WTC11 (cell line): Measurements from ENCODE around the gene CPSF4. TPM values are rescaled to one million over a fixed set of nuclear protein-coding genes. Genes with fewer than 3 reads are reported as not detected.

Experiments
- ATAC-seq: fragments of 200-7000 bp; cut with Tn5 transposase; 2 replicates; pipeline ENCODE4 v1.10.0; 2021; ENCODE audit warnings: mild to moderate bottlenecking, moderate library complexity
- CTCF ChIA-PET: fragments of 300-600 bp; sonication (Branson Sonifier 250); formaldehyde crosslinking; loops from one replicate; lab custom pipeline; 2021; ENCODE audit warnings: antibody characterized with exemption; lab: Charles Lee
- POLR2A ChIA-PET: fragments of 350-600 bp; sonication (Branson Sonifier 250); formaldehyde crosslinking; loops from one replicate; lab custom pipeline; 2021; ENCODE audit warnings: antibody characterized with exemption; lab: Charles Lee
- DNase-seq: peaks from one replicate; pipeline ENCODE4 v3.0.0; 2021; ENCODE audit warnings: low spot score
- H3K27ac Mint-ChIP-seq: 2 replicates; pipeline ENCODE4 v1.8.0; 2021; ENCODE audit warnings: mixed read lengths
- H3K27me3 Mint-ChIP-seq: 2 replicates; pipeline ENCODE4 v1.8.0; 2021; ENCODE audit warnings: low read depth, mild to moderate bottlenecking, moderate library complexity, mixed read lengths
- H3K36me3 Mint-ChIP-seq: 2 replicates; pipeline ENCODE4 v1.8.0; 2021; ENCODE audit warnings: mixed read lengths
- H3K4me1 Mint-ChIP-seq: 2 replicates; pipeline ENCODE4 v1.8.0; 2022; ENCODE audit warnings: mixed read lengths
- H3K4me3 Mint-ChIP-seq: 2 replicates; pipeline ENCODE4 v1.8.0; 2021; ENCODE audit warnings: mild to moderate bottlenecking, moderate library complexity, mixed read lengths
- H3K9me3 Mint-ChIP-seq: 2 replicates; pipeline ENCODE4 v1.8.0; 2021; ENCODE audit warnings: mixed read lengths
- CREM ChIP-seq: sonication (generic); formaldehyde crosslinking; IDR thresholded peaks from 2 replicates; pipeline ENCODE4 v1.8.1; 2022; ENCODE audit warnings: mild to moderate bottlenecking, missing genetic modification reagents, moderate library complexity
- ELF4 ChIP-seq: sonication (generic); formaldehyde crosslinking; IDR thresholded peaks from 2 replicates; pipeline ENCODE4 v1.8.1; 2022; ENCODE audit warnings: low read depth, mild to moderate bottlenecking, moderate library complexity, missing genetic modification reagents
- HMGA2 ChIP-seq: fragments of 250-450 bp; sonication (Bioruptor Pico); IDR thresholded peaks from 2 replicates; pipeline ENCODE4 v1.4.0; 2021; ENCODE audit warnings: mild to moderate bottlenecking, moderate library complexity
- KAT7 ChIP-seq: sonication (generic); formaldehyde crosslinking; IDR thresholded peaks from 2 replicates; pipeline ENCODE4 v1.8.1; 2023; ENCODE audit warnings: missing genetic modification reagents, mild to moderate bottlenecking, borderline replicate concordance
- SP1 ChIP-seq: sonication (generic); formaldehyde crosslinking; conservative IDR thresholded peaks from 2 replicates; pipeline ENCODE4 v1.8.1; 2022; ENCODE audit warnings: missing genetic modification reagents
- TCF7 ChIP-seq: sonication (generic); formaldehyde crosslinking; IDR thresholded peaks from 2 replicates; pipeline ENCODE4 v1.8.0; 2022; ENCODE audit warnings: mild to moderate bottlenecking, low read depth, missing genetic modification reagents, moderate library complexity
- TEAD4 ChIP-seq: sonication (generic); formaldehyde crosslinking; IDR thresholded peaks from 2 replicates; pipeline ENCODE4 v1.8.0; 2022; ENCODE audit warnings: mild to moderate bottlenecking, missing genetic modification reagents
- ZNF263 ChIP-seq: sonication (generic); formaldehyde crosslinking; IDR thresholded peaks from 2 replicates; pipeline ENCODE4 v1.8.1; 2022; ENCODE audit warnings: low read depth, mild to moderate bottlenecking, moderate library complexity, missing genetic modification reagents
- ZNF671 ChIP-seq: fragments of 250-450 bp; sonication (Bioruptor Pico); IDR thresholded peaks from 2 replicates; pipeline ENCODE4 v1.8.0; 2021; ENCODE audit warnings: mild to moderate bottlenecking
- total RNA-seq: library from RNA; stranded (reverse); gene quantifications from 3 replicates; pipeline ENCODE4 v1.2.3, GENCODE V29; 2021
- TF ChIP-seq, protein P1 (sequence below): fragments of 250-450 bp; sonication (Bioruptor Pico); IDR thresholded peaks from 2 replicates; pipeline ENCODE4 v1.9.0; 2021; ENCODE audit warnings: mild to moderate bottlenecking
- TF ChIP-seq, protein P2 (sequence below): sonication (generic); formaldehyde crosslinking; IDR thresholded peaks from 2 replicates; pipeline ENCODE4 v1.8.0; 2023; ENCODE audit warnings: mild to moderate bottlenecking, missing genetic modification reagents
- TF ChIP-seq, protein P3 (sequence below): sonication (generic); formaldehyde crosslinking; IDR thresholded peaks from 2 replicates; pipeline ENCODE4 v1.8.0; 2022; ENCODE audit warnings: mild to moderate bottlenecking, missing genetic modification reagents
- TF ChIP-seq, protein P4 (sequence below): fragments of 250-450 bp; sonication (Bioruptor Pico); IDR thresholded peaks from 2 replicates; pipeline ENCODE4 v2.1.2; 2022; ENCODE audit warnings: mild to moderate bottlenecking, moderate library complexity
- TF ChIP-seq, protein P5 (sequence below): sonication (generic); formaldehyde crosslinking; IDR thresholded peaks from 2 replicates; pipeline ENCODE4 v1.8.1; 2023; ENCODE audit warnings: mild to moderate bottlenecking, missing genetic modification reagents
- TF ChIP-seq, protein P6 (sequence below): sonication (generic); formaldehyde crosslinking; IDR thresholded peaks from 2 replicates; pipeline ENCODE4 v1.8.1; 2023; ENCODE audit warnings: mild to moderate bottlenecking, missing genetic modification reagents, borderline replicate concordance
- TF ChIP-seq, protein P7 (sequence below): fragments of 250-450 bp; sonication (Bioruptor Pico); conservative IDR thresholded peaks from 2 replicates; pipeline ENCODE4 v1.9.0; 2021; ENCODE audit warnings: mild to moderate bottlenecking
- TF ChIP-seq, protein P8 (sequence below): sonication (generic); formaldehyde crosslinking; IDR thresholded peaks from 2 replicates; pipeline ENCODE4 v1.8.1; 2023; ENCODE audit warnings: mild to moderate bottlenecking, missing genetic modification reagents, moderate library complexity
- TF ChIP-seq, protein P9 (sequence below): fragments of 200-600 bp; IDR thresholded peaks from 2 replicates; pipeline ENCODE4 v1.8.0; 2022; ENCODE audit warnings: antibody characterized with exemption

CPSF4 gene
- total RNA-seq, 1 experiment from 2014 or later, result 109 TPM

DNA sequence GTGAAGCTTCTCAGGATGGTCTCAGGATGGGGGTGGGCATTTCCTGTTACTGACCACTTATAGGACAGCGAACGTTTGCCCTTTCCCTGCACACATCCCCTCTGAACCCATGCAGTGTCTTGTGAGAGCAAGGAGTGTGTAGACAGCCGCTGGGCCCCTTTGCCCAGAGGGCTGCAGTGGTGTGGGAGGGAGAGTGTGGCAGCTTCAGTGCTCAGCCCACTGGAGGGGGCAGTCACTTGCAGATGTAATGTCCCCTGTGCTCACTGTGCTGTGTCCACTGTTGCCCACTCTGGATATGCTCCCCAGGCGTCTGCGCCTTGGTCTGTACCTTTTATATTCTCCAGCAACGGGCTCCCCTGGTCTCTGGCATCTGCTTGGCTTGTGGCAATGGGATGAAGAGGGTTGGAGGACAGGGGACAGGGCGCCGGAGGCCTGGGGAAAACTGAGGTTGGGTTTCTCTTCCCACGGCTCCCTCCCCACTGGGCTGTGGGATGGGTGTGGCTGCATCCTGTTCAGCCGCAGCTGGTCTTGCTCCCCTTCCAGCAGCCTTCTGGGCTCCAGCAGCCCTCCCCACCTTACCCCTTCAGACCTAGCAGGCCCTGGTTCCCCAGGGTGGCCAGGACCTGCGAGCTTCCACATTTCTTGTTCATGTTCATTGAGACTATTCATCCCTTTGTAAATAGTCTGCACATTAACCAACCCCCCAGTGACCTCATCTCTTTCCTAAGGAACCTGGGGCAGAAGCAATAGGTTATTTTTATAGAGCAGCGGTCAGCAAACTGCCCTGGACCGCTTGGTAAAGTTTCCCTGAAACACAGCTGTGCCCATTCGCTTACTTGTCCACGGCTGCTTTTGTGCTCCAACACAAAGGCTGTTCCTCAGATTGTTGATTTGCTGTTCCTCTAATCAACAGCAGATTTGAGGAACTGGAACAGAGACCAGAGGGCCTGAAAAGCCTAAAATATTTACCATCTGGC, 40.0 kb downstream of the CPSF4 start:
- Mint-ChIP-seq H3K36me3 (peaks cover 35% of the 10 kb centered on the region), H3K4me3 (no peak overlapping the region), H3K27me3 (no peaks in the 10 kb centered on the region), H3K27ac (no peak overlapping the region), H3K9me3 (no peaks in the 10 kb centered on the region), H3K4me1 (peaks cover 2% of the 10 kb centered on the region; the same call in 1 of the 2 replicates)
- ChIA-PET CTCF (no interaction called here), POLR2A (interaction anchor here (0.6 kb wide), 1 partner anchor 12 kb away, joined by 3 read pairs; no protein-coding TSS in a partner anchor)
- DNase-seq (no peak), ATAC-seq (no peak)
- TF ChIP-seq HMGA2 (CRISPR knock-in tag) (no peak), ZNF671 (CRISPR knock-in tag) (no peak), SP1 (CRISPR knock-in tag) (no peak), ZNF263 (CRISPR knock-in tag) (no peak), TCF7 (CRISPR knock-in tag) (no peak), ELF4 (CRISPR knock-in tag) (no peak), CREM (CRISPR knock-in tag) (no peak), KAT7 (CRISPR knock-in tag) (no peak), TEAD4 (no peak)
- TF ChIP-seq, protein P1, sequence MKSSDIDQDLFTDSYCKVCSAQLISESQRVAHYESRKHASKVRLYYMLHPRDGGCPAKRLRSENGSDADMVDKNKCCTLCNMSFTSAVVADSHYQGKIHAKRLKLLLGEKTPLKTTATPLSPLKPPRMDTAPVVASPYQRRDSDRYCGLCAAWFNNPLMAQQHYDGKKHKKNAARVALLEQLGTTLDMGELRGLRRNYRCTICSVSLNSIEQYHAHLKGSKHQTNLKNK (CRISPR knock-in tag), result no peak
- TF ChIP-seq, protein P2, sequence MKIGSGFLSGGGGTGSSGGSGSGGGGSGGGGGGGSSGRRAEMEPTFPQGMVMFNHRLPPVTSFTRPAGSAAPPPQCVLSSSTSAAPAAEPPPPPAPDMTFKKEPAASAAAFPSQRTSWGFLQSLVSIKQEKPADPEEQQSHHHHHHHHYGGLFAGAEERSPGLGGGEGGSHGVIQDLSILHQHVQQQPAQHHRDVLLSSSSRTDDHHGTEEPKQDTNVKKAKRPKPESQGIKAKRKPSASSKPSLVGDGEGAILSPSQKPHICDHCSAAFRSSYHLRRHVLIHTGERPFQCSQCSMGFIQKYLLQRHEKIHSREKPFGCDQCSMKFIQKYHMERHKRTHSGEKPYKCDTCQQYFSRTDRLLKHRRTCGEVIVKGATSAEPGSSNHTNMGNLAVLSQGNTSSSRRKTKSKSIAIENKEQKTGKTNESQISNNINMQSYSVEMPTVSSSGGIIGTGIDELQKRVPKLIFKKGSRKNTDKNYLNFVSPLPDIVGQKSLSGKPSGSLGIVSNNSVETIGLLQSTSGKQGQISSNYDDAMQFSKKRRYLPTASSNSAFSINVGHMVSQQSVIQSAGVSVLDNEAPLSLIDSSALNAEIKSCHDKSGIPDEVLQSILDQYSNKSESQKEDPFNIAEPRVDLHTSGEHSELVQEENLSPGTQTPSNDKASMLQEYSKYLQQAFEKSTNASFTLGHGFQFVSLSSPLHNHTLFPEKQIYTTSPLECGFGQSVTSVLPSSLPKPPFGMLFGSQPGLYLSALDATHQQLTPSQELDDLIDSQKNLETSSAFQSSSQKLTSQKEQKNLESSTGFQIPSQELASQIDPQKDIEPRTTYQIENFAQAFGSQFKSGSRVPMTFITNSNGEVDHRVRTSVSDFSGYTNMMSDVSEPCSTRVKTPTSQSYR, result no peak
- TF ChIP-seq, protein P3, sequence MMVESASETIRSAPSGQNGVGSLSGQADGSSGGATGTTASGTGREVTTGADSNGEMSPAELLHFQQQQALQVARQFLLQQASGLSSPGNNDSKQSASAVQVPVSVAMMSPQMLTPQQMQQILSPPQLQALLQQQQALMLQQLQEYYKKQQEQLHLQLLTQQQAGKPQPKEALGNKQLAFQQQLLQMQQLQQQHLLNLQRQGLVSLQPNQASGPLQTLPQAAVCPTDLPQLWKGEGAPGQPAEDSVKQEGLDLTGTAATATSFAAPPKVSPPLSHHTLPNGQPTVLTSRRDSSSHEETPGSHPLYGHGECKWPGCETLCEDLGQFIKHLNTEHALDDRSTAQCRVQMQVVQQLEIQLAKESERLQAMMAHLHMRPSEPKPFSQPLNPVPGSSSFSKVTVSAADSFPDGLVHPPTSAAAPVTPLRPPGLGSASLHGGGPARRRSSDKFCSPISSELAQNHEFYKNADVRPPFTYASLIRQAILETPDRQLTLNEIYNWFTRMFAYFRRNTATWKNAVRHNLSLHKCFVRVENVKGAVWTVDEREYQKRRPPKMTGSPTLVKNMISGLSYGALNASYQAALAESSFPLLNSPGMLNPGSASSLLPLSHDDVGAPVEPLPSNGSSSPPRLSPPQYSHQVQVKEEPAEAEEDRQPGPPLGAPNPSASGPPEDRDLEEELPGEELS, result no peak
- TF ChIP-seq, protein P4, sequence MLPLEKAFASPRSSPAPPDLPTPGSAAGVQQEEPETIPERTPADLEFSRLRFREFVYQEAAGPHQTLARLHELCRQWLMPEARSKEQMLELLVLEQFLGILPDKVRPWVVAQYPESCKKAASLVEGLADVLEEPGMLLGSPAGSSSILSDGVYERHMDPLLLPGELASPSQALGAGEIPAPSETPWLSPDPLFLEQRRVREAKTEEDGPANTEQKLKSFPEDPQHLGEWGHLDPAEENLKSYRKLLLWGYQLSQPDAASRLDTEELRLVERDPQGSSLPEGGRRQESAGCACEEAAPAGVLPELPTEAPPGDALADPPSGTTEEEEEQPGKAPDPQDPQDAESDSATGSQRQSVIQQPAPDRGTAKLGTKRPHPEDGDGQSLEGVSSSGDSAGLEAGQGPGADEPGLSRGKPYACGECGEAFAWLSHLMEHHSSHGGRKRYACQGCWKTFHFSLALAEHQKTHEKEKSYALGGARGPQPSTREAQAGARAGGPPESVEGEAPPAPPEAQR (CRISPR knock-in tag), result no peak
- TF ChIP-seq, protein P5, sequence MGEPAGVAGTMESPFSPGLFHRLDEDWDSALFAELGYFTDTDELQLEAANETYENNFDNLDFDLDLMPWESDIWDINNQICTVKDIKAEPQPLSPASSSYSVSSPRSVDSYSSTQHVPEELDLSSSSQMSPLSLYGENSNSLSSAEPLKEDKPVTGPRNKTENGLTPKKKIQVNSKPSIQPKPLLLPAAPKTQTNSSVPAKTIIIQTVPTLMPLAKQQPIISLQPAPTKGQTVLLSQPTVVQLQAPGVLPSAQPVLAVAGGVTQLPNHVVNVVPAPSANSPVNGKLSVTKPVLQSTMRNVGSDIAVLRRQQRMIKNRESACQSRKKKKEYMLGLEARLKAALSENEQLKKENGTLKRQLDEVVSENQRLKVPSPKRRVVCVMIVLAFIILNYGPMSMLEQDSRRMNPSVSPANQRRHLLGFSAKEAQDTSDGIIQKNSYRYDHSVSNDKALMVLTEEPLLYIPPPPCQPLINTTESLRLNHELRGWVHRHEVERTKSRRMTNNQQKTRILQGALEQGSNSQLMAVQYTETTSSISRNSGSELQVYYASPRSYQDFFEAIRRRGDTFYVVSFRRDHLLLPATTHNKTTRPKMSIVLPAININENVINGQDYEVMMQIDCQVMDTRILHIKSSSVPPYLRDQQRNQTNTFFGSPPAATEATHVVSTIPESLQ, result no peak
- TF ChIP-seq, protein P6, sequence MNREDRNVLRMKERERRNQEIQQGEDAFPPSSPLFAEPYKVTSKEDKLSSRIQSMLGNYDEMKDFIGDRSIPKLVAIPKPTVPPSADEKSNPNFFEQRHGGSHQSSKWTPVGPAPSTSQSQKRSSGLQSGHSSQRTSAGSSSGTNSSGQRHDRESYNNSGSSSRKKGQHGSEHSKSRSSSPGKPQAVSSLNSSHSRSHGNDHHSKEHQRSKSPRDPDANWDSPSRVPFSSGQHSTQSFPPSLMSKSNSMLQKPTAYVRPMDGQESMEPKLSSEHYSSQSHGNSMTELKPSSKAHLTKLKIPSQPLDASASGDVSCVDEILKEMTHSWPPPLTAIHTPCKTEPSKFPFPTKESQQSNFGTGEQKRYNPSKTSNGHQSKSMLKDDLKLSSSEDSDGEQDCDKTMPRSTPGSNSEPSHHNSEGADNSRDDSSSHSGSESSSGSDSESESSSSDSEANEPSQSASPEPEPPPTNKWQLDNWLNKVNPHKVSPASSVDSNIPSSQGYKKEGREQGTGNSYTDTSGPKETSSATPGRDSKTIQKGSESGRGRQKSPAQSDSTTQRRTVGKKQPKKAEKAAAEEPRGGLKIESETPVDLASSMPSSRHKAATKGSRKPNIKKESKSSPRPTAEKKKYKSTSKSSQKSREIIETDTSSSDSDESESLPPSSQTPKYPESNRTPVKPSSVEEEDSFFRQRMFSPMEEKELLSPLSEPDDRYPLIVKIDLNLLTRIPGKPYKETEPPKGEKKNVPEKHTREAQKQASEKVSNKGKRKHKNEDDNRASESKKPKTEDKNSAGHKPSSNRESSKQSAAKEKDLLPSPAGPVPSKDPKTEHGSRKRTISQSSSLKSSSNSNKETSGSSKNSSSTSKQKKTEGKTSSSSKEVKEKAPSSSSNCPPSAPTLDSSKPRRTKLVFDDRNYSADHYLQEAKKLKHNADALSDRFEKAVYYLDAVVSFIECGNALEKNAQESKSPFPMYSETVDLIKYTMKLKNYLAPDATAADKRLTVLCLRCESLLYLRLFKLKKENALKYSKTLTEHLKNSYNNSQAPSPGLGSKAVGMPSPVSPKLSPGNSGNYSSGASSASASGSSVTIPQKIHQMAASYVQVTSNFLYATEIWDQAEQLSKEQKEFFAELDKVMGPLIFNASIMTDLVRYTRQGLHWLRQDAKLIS (CRISPR knock-in tag), result no peak
- TF ChIP-seq, protein P7, sequence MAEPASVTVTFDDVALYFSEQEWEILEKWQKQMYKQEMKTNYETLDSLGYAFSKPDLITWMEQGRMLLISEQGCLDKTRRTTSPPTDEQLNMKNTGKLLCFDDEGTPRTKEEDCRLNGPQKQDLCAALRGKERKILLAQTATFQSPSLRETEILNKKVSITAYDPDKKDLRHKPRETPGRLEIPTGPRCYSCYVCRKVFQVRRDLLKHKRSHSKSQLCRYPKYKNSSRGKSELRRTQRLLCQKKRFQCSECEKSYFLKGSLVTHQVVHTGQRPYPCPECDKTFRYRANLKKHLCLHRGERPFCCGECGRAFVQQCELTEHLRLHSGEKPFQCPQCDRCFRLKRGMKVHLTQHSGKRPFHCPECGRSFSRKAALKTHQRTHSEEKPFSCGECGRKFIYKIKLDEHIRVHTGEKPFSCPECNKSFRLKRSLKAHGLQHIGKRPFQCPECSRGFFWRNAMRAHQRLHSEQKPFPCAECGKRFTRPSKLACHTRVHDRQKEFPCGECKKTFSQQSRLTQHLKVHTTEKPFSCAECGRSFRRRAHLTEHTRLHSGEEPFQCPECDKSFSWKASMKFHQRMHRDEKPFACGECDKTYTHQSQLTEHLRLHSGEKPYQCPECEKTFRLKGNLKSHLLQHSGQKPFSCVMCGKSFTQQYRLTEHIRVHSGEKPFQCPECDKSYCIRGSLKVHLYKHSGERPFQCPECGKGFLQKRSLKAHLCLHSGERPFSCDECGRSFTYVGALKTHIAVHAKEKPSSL (CRISPR knock-in tag), result no peak
- TF ChIP-seq, protein P8, sequence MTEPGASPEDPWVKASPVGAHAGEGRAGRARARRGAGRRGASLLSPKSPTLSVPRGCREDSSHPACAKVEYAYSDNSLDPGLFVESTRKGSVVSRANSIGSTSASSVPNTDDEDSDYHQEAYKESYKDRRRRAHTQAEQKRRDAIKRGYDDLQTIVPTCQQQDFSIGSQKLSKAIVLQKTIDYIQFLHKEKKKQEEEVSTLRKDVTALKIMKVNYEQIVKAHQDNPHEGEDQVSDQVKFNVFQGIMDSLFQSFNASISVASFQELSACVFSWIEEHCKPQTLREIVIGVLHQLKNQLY (CRISPR knock-in tag), result no peak
- TF ChIP-seq, protein P9, sequence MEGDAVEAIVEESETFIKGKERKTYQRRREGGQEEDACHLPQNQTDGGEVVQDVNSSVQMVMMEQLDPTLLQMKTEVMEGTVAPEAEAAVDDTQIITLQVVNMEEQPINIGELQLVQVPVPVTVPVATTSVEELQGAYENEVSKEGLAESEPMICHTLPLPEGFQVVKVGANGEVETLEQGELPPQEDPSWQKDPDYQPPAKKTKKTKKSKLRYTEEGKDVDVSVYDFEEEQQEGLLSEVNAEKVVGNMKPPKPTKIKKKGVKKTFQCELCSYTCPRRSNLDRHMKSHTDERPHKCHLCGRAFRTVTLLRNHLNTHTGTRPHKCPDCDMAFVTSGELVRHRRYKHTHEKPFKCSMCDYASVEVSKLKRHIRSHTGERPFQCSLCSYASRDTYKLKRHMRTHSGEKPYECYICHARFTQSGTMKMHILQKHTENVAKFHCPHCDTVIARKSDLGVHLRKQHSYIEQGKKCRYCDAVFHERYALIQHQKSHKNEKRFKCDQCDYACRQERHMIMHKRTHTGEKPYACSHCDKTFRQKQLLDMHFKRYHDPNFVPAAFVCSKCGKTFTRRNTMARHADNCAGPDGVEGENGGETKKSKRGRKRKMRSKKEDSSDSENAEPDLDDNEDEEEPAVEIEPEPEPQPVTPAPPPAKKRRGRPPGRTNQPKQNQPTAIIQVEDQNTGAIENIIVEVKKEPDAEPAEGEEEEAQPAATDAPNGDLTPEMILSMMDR, result no peak
